HG02973 (cell line): ENCODE results near the gene ZNF133.

Experiments used
- ATAC-seq: cut with Tn5 transposase; IDR thresholded peaks from one replicate; pipeline ENCODE4 v1.9.1; 2021; ENCODE audit warnings: moderate library complexity; ENCODE audit not compliant: unreplicated experiment

The ZNF133 gene

DNA sequence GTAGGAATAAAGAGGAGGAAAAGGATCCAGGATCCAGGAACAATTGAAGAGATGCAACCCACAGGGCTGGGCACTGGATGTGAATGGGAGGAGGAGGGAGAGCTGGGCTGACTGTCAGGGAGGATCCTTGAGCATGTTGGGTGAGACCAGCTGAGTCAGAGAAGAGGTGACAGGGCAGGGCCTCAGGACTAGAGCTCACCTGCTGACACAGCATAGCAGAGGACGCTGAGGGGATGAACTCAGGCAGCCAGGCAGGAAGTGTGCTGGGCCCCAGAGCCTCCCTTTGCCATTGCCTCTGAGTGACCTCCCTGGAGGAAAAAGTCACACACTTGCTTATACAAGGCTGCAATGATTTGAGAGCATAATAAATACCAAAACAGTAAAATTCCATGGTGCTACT, 72.3 kb downstream of the ZNF133 start:
- ATAC-seq = no peak

GRCh38 chr20:18361678-18362077, 73.4 kb downstream of the ZNF133 start:
- ATAC-seq = no peak

- no peak for ATAC-seq
Observed at GRCh38 chr20:18362916-18363315, 74.6 kb downstream of the ZNF133 start.

DNA sequence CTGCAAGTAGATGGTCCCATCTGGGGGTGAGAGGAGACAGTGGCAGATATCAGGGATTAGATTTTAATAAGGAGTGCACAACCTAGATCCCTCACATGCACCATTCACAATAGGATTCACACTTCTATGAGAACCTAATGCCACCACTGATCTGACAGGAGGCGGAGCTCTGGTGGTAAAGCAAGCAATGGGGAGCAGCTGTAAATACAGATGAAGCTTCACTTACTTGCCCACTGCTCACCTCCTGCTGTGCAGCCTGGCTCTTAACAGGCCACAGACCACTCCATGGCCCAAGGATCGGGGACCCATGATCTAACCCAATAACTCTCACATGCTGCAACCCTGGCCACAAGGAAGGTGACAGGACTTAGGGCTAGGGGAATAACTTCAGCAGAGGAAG, 75.4 kb downstream of the ZNF133 start:
- no peak for ATAC-seq

- no peak for ATAC-seq
Observed at GRCh38 chr20:18364768-18365167, 76.4 kb downstream of the ZNF133 start.
